M059J (cell line): ENCODE measurements around the gene TRIM14. TPM values are rescaled to one million over a fixed set of nuclear protein-coding genes. Genes with fewer than 3 reads are reported as not detected.
"Not testable (repeated sequence)": the region's sequence is repeated elsewhere in the genome, so short reads cannot be mapped to it uniquely, and the experiment has no call there.

Source experiments
- DNase-seq: peaks from one replicate; pipeline ENCODE4 v3.0.0-alpha.2; 2012; ENCODE audit warnings: low read depth
- total RNA-seq: library from RNA; depleted of rRNA; stranded (reverse); fragments of >200 nt; shearing (Covaris generic); gene quantifications from 2 replicates; pipeline ENCODE4 v1.2.3, GENCODE V29; 2014

TRIM14 gene
- total RNA-seq, 1 experiment from 2014 or later = 78.0 TPM

- DNase-seq = peak; percentile 87
Measured at GRCh38 chr9:98142182-98142907, 23.3 kb upstream of the TRIM14 start.

- no peak for DNase-seq
Measured at GRCh38 chr9:98140503-98140902, 21.5 kb upstream of the TRIM14 start.

- DNase-seq = no peak
Measured at GRCh38 chr9:98136489-98136888, 17.5 kb upstream of the TRIM14 start.

DNA sequence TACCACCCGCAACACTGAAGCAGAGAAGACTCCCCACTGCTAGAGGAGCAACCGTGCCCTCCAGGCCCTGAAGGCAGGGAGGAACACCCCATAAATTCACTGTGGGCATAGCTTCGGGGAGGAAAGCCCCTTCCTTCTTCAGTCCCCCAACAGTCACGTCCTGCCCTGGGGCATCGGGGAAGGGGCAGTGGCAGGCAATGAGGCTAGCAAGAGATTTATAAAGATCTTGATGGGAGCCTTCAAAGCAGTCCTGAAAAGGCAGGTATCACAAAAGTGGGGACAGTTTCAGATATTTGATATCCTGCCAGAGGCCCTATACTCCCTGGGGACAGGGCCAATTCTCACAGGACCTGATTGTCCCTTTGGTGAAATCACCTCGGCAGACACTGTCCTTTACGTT, 16.9 kb upstream of the TRIM14 start:
- no peak for DNase-seq

DNA sequence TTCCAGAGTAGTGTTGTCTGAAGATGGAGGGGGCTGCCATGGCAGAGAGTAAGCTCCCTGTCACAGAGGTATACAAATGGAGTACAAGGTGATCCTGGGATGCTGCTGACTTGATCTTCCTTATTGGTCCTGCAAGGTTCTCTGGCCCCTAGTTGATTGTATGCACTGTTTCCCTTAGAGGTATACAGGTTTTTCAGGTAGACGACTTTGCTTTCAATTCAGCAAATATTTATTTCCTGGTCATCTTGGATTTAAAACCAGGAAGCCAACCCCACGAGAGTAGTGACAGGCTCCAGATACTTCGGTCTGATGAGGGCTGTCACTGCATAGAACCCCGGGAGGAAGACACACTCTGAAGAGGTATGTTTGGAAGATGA, 16.5 kb upstream of the TRIM14 start:
- no peak for DNase-seq

DNA sequence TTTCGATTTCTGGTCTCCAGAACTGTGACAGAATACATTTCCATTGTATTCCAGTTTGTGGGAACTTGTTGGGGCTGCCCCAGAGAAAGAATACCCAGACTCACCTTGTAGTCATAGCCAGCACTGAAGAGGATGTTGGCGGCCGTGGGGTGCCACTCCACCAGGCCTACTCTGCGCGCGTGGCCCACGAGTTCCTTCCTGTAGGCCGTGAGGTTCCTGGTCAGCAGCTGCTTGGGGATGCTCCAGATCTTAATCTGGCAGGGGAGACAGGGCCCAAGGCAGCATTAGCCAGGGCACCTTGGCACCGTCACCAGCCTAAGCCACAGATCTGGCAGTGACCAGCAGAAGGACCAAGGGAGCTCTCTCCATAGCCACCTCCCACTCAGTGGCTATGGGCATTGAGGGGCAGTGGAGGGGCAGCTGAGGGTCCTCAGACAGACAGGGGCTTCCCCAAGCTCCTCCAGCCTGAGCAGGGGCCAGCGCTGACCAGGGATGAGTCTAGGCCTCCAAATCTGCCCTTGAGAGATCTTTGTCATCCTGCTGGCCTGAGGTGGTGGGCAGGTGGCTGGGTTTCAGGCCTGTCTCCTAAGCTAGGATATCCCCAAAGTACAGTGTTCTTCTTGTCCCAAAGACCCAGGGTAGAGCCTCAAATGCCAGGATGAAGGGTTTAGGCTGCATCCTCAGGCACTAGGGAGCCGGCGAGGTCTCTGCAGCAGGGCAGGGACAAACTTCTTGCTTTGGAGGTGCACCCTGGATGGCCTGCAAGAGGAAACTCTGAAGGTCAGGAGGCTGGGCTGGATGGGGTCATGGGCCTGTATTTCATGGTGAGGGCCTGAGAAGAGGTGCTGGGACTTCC, 15.9 kb upstream of the TRIM14 start:
- DNase-seq = no peak

GRCh38 chr9:98132806-98133631, 14.0 kb upstream of the TRIM14 start:
- DNase-seq = no peak

- no peak for DNase-seq
Measured at GRCh38 chr9:98132158-98132557, 13.1 kb upstream of the TRIM14 start.

DNA sequence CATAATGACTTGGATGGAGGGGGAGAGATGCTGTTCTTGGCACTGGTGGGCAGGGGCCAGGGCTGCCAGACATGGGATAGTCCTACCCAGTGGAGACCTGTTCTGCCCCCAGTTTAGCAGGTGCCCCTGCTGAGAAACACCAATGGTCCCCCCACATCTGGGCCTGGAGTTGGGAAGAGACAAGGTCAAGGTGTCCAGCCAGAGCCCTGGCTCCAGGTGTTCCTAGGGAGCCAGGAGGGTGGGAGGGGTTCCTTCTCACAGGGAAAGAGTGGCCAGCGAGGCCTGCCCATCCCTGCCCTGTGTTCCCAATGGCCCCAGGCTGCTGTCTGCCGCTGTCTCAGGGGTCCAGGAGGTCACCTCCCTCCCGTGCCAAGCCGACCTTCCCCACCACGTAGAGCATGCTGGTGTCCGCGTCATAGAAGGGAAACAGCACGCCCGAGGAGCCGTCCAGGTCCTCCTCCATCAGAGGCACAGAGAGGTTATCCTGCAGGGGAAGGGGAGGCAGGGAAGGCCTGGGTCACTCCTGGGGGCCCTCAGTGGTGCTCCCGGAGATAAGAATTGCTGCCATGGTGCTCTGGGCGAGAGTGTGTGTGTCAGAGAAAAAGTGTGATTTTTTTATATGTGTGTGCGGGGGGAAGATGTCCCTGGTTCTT, 11.7 kb upstream of the TRIM14 start:
- no peak for DNase-seq

DNA sequence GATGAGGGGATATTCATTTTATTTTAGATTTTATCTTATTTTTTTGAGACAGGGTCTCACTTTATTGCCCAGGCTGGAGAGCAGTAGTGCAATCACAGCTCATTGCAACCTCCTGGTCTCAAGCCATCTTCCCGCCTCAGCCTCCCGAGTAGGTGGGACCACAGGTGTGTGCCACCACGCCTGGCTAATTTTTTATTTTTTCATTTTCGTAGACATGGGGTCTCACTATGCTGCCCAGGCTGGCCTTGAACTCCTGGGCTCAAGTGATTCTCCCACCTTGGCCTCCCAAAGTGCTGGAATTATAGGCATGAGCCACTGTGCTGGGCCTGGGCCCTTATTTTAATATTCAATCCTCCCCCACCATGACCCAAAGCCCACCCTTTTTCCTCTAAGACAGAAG, 11.0 kb upstream of the TRIM14 start:
- DNase-seq = not testable (repeated sequence)

DNA sequence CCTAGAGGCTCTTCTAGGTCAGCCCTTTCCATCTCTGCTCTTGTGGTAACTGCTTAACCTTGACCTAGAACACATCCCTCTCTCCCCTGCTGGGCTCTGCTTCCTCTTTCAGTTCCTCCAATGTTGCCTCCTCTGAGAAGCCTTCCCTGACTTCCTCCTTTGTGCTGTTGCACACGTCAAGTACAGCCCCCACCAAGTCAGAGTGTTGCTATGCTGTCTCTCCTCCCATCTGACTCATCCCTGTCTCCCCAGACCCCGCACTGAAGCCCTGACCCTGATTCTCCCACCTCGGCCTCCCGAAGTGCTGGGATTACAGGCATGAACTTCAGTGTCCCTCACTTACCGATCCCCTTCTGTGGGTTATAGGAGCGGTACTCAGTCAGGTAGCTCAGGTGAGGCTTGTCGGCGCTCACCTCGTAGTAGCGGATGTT, 10.4 kb upstream of the TRIM14 start:
- DNase-seq = no peak

DNA sequence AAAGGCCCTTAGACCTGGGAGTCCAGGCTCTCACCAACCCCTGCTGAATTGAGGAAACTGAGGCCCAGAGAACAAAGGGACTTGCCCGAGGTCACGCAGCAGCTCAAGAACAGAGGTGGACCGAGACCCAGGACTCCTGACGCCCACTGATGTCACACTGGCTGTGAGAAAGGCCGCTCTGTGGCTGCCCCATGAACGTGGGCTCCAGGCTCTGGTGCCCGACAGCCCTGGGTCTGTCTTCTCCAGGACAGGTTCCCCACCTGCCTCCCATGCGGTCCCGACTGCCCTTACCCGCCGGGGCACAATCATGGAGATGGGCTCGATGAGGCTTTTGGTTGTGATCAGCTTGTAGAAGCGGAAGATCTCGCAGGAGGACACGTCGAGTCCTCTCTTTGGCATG, 9.3 kb upstream of the TRIM14 start:
- DNase-seq = no peak

DNA sequence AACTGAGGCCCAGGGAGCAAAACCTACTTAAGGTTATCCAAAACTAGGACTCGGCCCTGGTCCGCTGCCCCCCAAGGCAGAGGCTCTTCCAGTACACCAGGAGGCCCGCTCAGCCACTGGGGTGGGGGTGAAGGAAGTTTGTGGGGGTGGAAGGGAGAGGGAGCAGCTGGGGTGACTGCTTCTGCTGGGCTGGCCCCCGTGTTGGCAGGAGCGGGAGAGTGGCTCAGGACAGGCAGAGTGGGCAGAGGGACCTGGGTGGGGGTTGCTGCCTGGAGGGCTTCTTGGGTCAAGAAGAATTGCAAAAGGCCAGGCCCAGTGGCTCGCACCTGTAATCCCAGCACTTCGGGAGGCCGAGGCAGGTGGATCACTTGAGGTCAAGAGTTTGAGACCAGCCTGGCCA, 8.2 kb upstream of the TRIM14 start:
- DNase-seq = no peak

- DNase-seq = no peak
Measured at GRCh38 chr9:98124637-98125426, 5.8 kb upstream of the TRIM14 start.

DNA sequence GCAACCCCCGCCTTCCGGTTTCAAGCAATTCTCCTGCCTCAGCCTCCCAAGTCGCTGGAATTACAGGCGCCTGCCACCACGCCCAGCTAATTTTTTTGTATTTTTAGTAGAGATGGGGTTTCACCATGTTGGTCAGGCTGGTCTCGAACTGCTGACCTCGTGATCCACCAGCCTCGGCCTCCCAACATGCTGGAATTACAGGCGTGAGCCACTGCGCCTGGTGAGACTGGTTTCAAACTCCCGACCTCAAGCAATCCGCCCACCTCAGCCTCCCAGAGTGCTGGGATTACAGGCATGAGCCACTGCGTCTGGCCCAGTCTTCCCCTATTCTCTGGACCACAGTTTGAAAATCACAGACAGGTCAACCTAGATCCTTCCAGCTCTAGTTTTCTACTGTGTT, 5.1 kb upstream of the TRIM14 start:
- not testable (repeated sequence) for DNase-seq

DNA sequence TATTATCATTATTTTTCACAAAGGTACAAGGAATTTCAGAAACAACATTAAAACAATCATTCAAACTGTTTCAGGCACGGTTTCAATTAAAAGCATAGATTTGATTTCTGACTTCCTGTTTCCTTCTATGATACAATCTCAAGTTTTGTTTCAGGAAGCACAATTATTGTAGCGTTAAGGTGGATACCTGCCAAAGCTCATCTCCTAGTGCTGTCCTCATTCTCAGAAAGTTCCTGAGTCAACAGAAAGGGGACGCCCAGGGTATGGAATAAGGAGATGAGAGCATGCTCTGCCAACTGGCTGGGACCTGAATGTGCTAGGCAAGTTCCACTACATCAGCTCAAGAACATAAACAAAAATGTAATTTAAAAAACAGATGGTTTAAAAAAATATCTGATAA, 2.0 kb upstream of the TRIM14 start:
- DNase-seq = peak; percentile 61

DNA sequence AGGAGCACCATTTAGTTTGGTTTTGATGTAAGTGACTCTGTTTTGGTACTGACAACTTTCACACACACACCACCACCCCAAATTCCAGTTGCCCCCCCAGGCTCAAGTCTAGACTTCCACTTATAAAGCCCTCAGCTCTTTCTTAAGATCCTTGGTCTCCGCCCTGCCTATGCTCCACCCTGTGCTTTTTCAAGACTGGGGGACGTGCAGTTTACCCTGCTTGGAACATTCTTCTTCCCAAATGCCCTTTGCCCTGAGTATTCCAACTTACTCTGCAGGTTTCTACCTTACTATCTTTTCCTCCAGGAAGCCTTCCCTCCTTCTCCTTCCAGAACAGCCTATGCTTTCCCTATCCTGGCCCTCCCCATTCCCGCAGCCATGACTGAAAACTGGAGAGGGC, 1.5 kb upstream of the TRIM14 start:
- DNase-seq = no peak

DNA sequence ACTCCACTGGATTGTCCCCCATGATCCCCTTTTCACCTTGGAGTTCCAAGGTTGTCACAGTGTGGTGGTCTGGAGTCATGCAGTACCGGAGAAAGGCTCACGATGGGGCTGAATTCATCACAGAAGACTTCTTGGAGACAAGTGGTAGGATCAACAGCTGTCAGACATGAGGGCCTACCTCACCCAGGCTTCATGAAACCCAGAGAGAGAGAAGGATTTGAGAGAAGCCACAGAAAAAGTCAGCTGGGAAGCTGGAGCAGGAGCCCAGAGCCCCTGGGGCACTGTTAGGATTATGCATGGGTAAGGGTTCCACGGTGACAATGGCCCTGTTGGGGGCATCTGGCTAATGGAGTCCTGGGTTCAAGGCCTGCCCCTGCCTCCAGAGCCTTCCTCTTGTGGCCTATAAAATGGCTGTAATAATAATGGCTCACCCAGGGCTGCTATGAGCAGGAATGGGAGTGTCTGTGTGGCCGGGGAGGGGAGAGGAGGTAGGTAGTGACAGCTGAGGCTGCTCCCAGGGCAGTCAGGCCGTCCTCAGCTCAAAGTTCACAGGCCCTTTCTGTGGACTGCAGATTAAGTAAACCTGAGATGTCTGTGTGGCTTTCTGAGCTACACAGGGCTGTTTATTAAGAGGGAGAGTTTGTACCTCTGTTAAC, 910 bp downstream of the TRIM14 start:
- DNase-seq = peak; percentile 50

DNA sequence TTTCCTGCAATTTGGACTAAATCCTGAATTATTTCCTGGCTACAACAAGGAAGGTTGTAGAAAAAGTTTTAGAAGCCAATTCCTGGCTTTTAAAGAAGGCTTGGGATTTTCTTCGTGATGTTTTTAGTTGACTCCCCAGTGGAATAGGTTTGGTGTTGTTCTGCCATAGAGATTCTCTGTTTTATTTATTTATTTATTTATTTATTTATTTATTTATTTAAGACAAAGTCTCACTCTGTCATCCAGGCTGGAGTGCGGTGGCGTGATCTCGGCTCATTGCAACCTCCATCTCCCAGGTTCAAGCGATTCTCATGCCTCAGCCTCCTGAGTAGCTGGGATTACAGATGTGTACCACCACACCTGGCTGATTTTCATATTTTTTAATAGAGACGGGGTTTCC, 1.9 kb downstream of the TRIM14 start:
- DNase-seq = not testable (repeated sequence)

- DNase-seq = no peak
Measured at GRCh38 chr9:98109052-98109451, 10.0 kb downstream of the TRIM14 start.
